ENCODE data around the gene ICA1.
"Not testable (repeated sequence)": the region's sequence is repeated elsewhere in the genome, so short reads cannot be mapped to it uniquely, and the experiment has no call there.

Gene ICA1

GRCh38 chr7:8064828-8065227, 197.1 kb downstream of the ICA1 start:
- TF ChIP-seq CTCF (IDR thresholded peaks at IDR 0.05; ENCODE audit: low read depth, low read length): no peak
- no peak for DNase-seq (ENCODE audit: low read depth, low spot score)
- no peak overlapping the region for H3K4me3 ChIP-seq (ENCODE audit: low read depth, low read length)
- in situ Hi-C loops (cut with HindIII; ENCODE audit: low sequenced_read_pairs): no loop called here

GRCh38 chr7:8063706-8064297, 198.2 kb downstream of the ICA1 start:
- in situ Hi-C loops (cut with HindIII; ENCODE audit: low sequenced_read_pairs): no loop called here
- H3K4me3 ChIP-seq (ENCODE audit: low read depth, low read length): no peak overlapping the region
- DNase-seq (ENCODE audit: low read depth, low spot score): peak; percentile 39
- no peak for TF ChIP-seq CTCF (IDR thresholded peaks at IDR 0.05; ENCODE audit: low read depth, low read length)

- H3K4me3 ChIP-seq (ENCODE audit: low read depth, low read length); in situ Hi-C loops (cut with HindIII; ENCODE audit: low sequenced_read_pairs); DNase-seq (ENCODE audit: low read depth, low spot score): not testable (repeated sequence)
These were observed 198.7 kb downstream of the ICA1 start for GRCh38 chr7:8063300-8063699.

Measured in astrocyte of the spinal cord (primary cell).